ENCODE results near the gene C13orf46.

The C13orf46 gene

GRCh38 chr13:113945857-113946408, 27.9 kb downstream of the C13orf46 start:
- no peak for TF ChIP-seq CTCF (IDR thresholded peaks at IDR 0.05; ENCODE audit: low read depth, low read length, missing control alignments)
- DNase-seq (ENCODE audit: low read depth): no peak
- H3K4me3 ChIP-seq (ENCODE audit: low read depth, low read length): no peak overlapping the region

GRCh38 chr13:113943821-113944565, 29.9 kb downstream of the C13orf46 start:
- H3K4me3 ChIP-seq (ENCODE audit: low read depth, low read length): no peak overlapping the region
- TF ChIP-seq CTCF (IDR thresholded peaks at IDR 0.05; ENCODE audit: low read depth, low read length, missing control alignments): no peak
- no peak for DNase-seq (ENCODE audit: low read depth)

GRCh38 chr13:113942591-113943103, 31.2 kb downstream of the C13orf46 start:
- no peak overlapping the region for H3K4me3 ChIP-seq (ENCODE audit: low read depth, low read length)
- no peak for DNase-seq (ENCODE audit: low read depth)
- no peak for TF ChIP-seq CTCF (IDR thresholded peaks at IDR 0.05; ENCODE audit: low read depth, low read length, missing control alignments)

- no peak for DNase-seq (ENCODE audit: low read depth)
- H3K4me3 ChIP-seq (ENCODE audit: low read depth, low read length): no peak overlapping the region
- TF ChIP-seq CTCF (IDR thresholded peaks at IDR 0.05; ENCODE audit: low read depth, low read length, missing control alignments): no peak
These were observed 32.2 kb downstream of the C13orf46 start for GRCh38 chr13:113941571-113942191.

- H3K4me3 ChIP-seq (ENCODE audit: low read depth, low read length): no peak overlapping the region
- no peak for DNase-seq (ENCODE audit: low read depth)
- TF ChIP-seq CTCF (IDR thresholded peaks at IDR 0.05; ENCODE audit: low read depth, low read length, missing control alignments): no peak
These were observed 34.0 kb downstream of the C13orf46 start for GRCh38 chr13:113939944-113940297.

GRCh38 chr13:113939129-113939943, 34.5 kb downstream of the C13orf46 start:
- no peak for TF ChIP-seq CTCF (IDR thresholded peaks at IDR 0.05; ENCODE audit: low read depth, low read length, missing control alignments)
- no peak overlapping the region for H3K4me3 ChIP-seq (ENCODE audit: low read depth, low read length)
- DNase-seq (ENCODE audit: low read depth): no peak
